ENCODE data around the gene NIPBL.
"Not testable (repeated sequence)": the region's sequence is repeated elsewhere in the genome, so short reads cannot be mapped to it uniquely, and the experiment has no call there.

The NIPBL gene

GRCh38 chr5:36878392-36879082 lies 2.0 kb downstream of the NIPBL start:
- no peak for DNase-seq

DNA sequence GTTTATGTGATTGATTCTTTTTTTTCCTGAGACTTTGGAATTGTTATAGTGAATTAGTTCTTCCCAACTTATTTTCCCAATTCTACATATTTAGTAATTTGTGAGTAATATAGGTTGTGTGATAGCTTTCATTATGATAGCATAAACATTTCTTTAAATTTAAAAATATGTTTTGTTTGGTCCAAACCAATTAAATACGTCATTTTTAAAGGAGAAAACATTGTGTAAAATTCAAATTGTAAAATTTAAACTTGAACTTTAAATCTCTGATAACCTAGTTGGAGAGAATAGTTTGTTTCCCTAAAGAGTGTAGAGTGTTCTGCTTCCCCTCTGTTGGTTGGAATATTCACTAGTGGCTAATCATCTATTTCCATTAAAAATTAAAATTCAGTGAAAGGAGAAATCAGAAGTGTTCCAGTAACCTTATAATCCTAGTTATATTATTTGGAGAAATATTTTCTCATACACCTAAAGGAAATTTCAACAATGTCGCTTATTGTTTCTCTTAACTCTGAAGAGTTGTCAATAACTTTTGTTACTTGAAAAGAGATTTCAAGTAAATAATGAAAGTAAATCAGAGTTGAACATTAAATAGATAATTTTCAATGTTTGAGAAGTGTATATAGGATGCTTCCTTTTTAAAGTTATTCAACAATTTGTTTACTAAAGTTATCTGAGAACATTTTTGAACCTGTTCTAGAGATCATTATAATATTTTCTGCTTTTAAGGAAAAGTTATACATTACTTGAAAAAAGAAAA lies 2.9 kb downstream of the NIPBL start:
- DNase-seq: no peak

DNA sequence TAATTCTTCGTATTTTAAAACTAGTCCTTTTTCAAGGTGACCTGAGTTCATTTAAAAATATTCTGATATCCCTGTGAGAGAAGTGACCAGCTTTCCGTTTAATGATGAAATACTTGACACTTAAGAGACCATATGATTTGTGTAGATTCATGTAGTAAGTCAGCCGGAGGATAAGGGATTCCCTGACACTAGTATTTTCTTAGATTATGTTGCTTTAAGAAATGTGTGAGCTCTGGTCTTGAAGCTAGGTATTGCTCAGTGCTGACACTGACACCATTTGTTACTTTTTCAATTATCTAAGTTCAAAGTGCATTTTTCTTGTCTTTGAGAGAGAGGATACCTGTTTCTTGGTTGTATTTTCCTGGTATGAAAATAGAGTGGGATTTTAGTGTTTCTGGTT lies 4.2 kb downstream of the NIPBL start:
- peak; percentile 23 for DNase-seq

GRCh38 chr5:36881304-36881703 lies 4.7 kb downstream of the NIPBL start:
- DNase-seq: no peak

- DNase-seq: no peak
Observed at GRCh38 chr5:36881807-36882206, 5.2 kb downstream of the NIPBL start.

- peak; percentile 49 for DNase-seq
Observed at GRCh38 chr5:36882250-36882649, 5.7 kb downstream of the NIPBL start.

DNA sequence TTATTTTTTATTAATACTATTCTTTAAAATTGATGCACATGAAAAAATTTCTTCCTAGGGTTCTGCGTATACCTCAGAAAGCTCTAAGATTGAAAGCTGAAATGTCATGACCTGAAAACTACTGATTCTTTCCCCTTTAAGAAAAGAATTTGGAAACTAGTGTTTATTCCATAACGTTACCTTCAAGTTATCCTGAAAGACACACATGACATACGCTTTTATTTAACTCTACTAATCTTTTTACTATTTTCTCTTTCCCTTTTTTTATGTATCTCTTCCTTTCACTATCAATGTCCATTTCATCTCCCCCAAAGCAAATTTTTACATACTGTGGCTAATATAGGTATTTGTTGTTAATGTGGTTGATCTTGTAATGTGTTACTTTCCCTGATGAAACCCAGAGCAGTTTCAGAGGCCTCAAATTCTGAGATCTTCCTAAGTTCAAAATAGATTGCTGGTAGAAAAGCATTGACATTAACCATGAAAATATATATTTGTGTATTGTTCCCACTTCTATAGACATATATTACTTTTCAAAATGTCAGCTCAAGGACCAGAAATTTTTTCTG lies 7.4 kb downstream of the NIPBL start:
- DNase-seq: no peak

GRCh38 chr5:36885149-36885548 lies 8.6 kb downstream of the NIPBL start:
- DNase-seq: no peak

- no peak for DNase-seq
Observed at GRCh38 chr5:36885566-36886485, 9.3 kb downstream of the NIPBL start.

GRCh38 chr5:36886791-36887190 lies 10.2 kb downstream of the NIPBL start:
- no peak for DNase-seq

- DNase-seq: no peak
Observed at GRCh38 chr5:36887532-36887931, 11.0 kb downstream of the NIPBL start.

- no peak for DNase-seq
Observed at GRCh38 chr5:36888303-36888702, 11.7 kb downstream of the NIPBL start.

GRCh38 chr5:36889264-36889663 lies 12.7 kb downstream of the NIPBL start:
- DNase-seq: no peak

- no peak for DNase-seq
Observed at GRCh38 chr5:36891266-36891665, 14.7 kb downstream of the NIPBL start.

DNA sequence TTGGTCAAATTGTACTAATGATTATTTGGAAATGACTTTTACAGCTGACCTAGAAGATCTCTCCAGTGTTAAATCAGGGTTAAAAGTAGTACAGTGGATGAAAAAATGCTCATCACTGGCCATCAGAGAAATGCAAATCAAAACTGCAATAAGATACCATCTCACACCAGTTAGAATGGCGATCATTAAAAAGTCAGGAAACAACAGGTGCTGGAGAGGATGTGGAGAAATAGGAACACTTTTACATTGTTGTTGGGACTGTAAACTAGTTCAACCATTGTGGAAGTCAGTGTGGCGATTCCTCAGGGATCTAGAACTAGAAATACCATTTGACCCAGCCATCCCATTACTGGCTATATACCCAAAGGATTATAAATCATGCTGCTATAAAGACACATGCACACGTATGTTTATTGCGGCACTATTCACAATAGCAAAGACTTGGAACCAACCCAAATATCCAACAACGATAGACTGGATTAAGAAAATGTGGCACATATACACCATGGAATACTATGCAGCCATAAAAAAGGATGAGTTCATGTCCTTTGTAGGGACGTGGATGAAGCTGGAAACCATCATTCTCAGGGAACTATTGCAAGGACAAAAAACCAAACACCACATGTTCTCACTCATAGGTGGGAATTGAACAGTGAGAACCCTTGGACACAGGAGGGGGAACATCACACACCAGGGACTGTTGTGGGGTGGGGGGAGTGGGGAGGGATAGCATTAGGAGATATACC lies 15.7 kb downstream of the NIPBL start:
- not testable (repeated sequence) for DNase-seq

- DNase-seq: no peak
Observed at GRCh38 chr5:36894954-36895353, 18.4 kb downstream of the NIPBL start.

DNA sequence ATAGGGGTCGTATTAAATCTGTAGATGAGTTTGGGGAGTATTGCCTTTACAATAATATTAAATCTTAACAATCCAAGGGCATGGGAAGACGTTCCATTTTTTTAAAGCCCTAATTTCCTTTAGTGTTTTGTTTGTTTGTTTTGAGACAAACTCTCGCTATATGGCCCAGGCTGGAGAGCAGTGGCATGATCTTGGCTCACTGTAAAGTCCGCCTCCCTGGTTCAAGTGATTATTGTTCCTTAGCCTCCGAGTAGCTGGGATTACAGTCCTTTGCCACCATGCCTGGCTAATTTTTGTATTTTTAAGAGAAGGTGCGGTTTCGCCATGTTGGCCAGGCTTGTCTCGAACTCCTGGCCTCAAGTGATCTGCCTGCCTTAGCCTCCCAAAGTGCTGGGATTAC lies 19.9 kb downstream of the NIPBL start:
- DNase-seq: no peak

GRCh38 chr5:36897616-36898015 lies 21.0 kb downstream of the NIPBL start:
- DNase-seq: no peak

GRCh38 chr5:36899860-36900259 lies 23.3 kb downstream of the NIPBL start:
- no peak for DNase-seq

GRCh38 chr5:36900283-36900682 lies 23.7 kb downstream of the NIPBL start:
- DNase-seq: no peak

DNA sequence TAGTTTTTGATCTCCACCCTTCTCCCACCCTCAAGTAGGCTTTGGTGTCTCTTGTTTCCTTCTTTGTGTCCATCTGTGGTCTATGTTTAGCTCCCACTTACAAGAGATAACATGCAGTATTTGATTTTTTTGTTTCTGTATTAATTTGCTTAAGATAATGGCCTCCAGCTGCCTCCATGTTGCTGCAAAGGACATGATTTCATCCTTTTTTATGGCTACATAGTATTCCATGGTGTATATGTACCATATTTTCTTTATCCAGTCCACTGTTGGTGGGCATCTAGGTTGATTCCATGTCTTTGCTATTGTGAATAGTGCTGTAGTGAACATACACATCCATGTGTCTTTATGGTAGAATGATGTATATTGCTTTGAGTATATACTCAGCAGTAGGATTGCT lies 24.5 kb downstream of the NIPBL start:
- not testable (repeated sequence) for DNase-seq

DNA sequence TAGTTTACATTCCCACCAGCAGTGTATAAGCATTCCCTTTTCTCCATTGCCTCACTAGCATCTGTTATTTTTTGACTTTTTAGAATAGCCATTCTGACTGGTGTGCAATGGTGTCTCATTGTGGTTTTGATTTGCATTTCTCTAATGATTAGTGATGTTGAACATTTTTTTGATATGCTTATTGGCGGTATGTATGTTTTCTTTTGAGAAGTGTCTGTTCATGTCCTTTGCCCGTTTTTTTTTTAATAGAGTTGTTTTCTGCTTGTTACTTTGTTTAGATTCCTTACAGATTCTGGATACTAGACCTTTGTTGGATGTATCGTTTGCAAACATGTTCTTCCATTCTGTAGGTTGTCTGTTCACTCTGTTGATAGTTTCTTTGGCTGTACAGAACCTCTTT lies 25.3 kb downstream of the NIPBL start:
- DNase-seq: no peak

Measured in hematopoietic multipotent progenitor cell treated with erythropoietin and hydrocortisone succinate and interleukin-3 and kit ligand, for 6 days (in vitro differentiated cells).